Mucosa of descending colon (tissue), 3 donors: ENCODE results near the gene FLAD1. TPM values are rescaled to one million over a fixed set of nuclear protein-coding genes. Genes with fewer than 3 reads are reported as not detected.

ENCODE experiments used
- ATAC-seq: fragments of 200-7000 bp; cut with Tn5 transposase; one replicate; pipeline ENCODE4 v1.9.1; 2020; ENCODE audit warnings: mild to moderate bottlenecking, moderate library complexity
- DNase-seq, 3 donors: peaks; one replicate each; pipeline ENCODE4 v3.0.0-alpha.2; 2020
- H3K36me3 ChIP-seq: fragments of 200-600 bp; one replicate; pipeline ENCODE4 v1.8.0; 2021; ENCODE audit warnings: low read depth, mild to moderate bottlenecking
- H3K4me1 ChIP-seq: fragments of 200-600 bp; one replicate; pipeline ENCODE4 v1.8.0; 2021; ENCODE audit warnings: low read depth, mild to moderate bottlenecking
- H3K4me3 ChIP-seq: fragments of 200-600 bp; one replicate; pipeline ENCODE4 v1.8.0; 2021; ENCODE audit warnings: mild to moderate bottlenecking
- H3K9me3 ChIP-seq: fragments of 200-600 bp; one replicate; pipeline ENCODE4 v1.8.0; 2021; ENCODE audit warnings: mild to moderate bottlenecking
- intact Hi-C, 2 donors: fragments of 100-400 bp; cut with DNase I in 1 of 2; cut with micrococcal nuclease in 1 of 2; formaldehyde crosslinking; loops; one replicate each; pipeline versions ENCODE4 v1.11.0 to v1.11.1; 2022; cut with DNase I, micrococcal nuclease
- microRNA-seq: library from miRNA; unstranded; fragments of <30 nt; microRNA quantifications from one replicate; pipeline ENCODE4, GENCODE V29; 2019
- total RNA-seq, 3 donors: library from RNA; stranded (reverse); fragmentation: NEBNext Ultra II Directional in 2 of 3; extraction: Animal tissue kit (Norgen Biotek cat#: 25700) in 2 of 3; gene quantifications; one replicate each; pipeline versions ENCODE4 v1.2.1 to v1.2.4, GENCODE V29; 2021 to 2023
- TF ChIP-seq, protein P1 (sequence below): fragments of 200-600 bp; IDR thresholded peaks from one replicate; pipeline ENCODE4 v1.8.0; 2022; ENCODE audit warnings: antibody characterized with exemption, mild to moderate bottlenecking
- donor health status: DM: no; HTN: no; CAD: no; lungs with moderate emphysema.
- donor health status: DM: no; HTN: no; CAD: no.
- donor health status: DM: no; HTN: yes; CAD: no.

The FLAD1 gene
- total RNA-seq, 3 donors from 2014 or later: 28.4 to 40.4 (median 31.2) TPM

DNA sequence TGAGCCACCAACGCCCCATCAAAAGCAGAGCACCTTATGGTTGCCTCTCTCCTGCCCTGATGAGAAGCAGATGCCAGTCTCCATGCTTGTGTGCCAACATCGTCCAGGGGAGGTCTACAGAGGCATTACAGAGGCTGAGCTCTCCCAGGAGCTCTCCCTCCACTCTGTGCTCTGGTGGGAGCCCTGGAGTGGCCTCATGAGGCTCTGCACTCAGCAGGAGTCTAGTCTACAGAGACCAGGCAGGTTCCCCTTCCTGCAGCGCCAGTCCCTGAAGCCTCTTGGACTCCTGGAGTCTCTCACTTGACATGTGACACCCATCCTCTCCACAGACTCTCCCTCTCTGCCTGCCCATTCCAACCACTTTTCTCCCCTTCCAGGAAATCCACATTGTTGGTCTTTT, 53.9 kb downstream of the FLAD1 start:
- Histone ChIP-seq H3K4me1 (peaks cover 15% of the 10 kb centered on the region), H3K9me3 (no peaks in the 10 kb centered on the region), H3K4me3 (no peak overlapping the region), H3K36me3 (no peaks in the 10 kb centered on the region)
- no peak for ATAC-seq
- no peak for DNase-seq
- TF ChIP-seq, protein P1, sequence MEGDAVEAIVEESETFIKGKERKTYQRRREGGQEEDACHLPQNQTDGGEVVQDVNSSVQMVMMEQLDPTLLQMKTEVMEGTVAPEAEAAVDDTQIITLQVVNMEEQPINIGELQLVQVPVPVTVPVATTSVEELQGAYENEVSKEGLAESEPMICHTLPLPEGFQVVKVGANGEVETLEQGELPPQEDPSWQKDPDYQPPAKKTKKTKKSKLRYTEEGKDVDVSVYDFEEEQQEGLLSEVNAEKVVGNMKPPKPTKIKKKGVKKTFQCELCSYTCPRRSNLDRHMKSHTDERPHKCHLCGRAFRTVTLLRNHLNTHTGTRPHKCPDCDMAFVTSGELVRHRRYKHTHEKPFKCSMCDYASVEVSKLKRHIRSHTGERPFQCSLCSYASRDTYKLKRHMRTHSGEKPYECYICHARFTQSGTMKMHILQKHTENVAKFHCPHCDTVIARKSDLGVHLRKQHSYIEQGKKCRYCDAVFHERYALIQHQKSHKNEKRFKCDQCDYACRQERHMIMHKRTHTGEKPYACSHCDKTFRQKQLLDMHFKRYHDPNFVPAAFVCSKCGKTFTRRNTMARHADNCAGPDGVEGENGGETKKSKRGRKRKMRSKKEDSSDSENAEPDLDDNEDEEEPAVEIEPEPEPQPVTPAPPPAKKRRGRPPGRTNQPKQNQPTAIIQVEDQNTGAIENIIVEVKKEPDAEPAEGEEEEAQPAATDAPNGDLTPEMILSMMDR: no peak
- intact Hi-C loops: no loop called here

GRCh38 chr1:155037851-155038441, 54.8 kb downstream of the FLAD1 start:
- TF ChIP-seq, protein P1: no peak
- peaks cover 17% of the 10 kb centered on the region for H3K4me1 ChIP-seq
- no peak overlapping the region for H3K4me3 ChIP-seq
- DNase-seq (peak in 2 of 3 donors; percentile 55 to 63), ATAC-seq (peak; percentile 65)
- intact Hi-C loops: no loop called here
- no peaks in the 10 kb centered on the region for H3K9me3 ChIP-seq
- no peaks in the 10 kb centered on the region for H3K36me3 ChIP-seq

DNA sequence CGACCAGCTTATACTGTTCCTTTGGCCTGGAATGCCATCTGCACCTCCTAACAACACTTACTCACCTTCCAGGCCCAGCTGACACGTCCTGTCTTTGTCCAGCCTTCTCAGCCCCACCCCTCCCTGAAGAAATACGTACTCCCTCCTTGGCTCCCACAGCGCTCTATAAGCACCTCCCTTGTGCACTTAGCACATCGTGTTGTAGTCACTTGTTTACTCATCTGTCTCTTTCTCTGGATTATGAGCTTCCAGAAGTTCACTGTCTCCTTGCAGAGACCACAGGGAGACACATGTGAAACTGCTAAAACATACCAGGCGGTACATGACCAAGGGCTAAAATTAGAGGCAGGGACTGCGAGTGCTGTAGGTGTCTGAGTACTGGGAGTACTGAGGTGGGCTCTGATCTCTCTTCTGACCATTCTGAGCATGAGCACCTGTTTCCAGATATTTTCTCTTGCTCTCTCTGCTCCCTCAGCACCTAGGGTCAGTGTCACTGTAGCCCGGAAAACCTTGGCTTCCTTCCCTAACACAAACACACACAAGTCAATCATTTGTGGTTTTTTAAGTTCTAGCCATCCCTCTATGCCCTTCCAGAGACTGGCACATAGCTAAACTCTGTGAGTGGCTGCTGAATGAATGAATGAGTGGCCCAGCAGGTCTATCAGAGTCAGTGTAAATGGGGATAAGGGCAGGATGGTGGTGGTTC, 55.6 kb downstream of the FLAD1 start:
- TF ChIP-seq, protein P1: no peak
- ATAC-seq: peak; percentile 92
- Histone ChIP-seq H3K4me1 (peaks cover 20% of the 10 kb centered on the region), H3K9me3 (no peaks in the 10 kb centered on the region), H3K4me3 (no peak overlapping the region), H3K36me3 (no peaks in the 10 kb centered on the region)
- DNase-seq: peak in 2 of 3 donors; percentile 64 to 76
- intact Hi-C loops: no loop called here

DNA sequence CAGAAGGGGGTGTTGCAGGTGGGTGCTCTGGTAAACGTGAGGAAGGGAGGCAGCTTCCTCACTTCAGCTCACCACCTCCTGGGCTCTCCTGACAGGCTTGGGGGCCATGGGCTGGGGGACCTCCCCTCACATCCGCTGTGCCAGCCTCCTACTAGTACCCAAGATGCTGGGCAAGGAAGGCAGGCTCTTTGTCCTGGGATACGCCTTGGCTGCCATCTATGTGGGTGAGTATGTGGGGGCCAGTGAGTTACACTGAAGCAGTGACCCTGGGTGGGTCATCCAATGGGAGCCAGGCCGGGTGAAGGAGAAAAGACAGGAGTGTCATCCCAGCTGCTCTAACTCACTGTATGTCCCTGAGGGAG, 56.1 kb downstream of the FLAD1 start:
- DNase-seq: no peak
- Histone ChIP-seq H3K36me3 (no peaks in the 10 kb centered on the region), H3K4me3 (no peak overlapping the region), H3K4me1 (peaks cover 25% of the 10 kb centered on the region), H3K9me3 (no peaks in the 10 kb centered on the region)
- TF ChIP-seq, protein P1: no peak
- intact Hi-C loops: no loop called here
- no peak for ATAC-seq

DNA sequence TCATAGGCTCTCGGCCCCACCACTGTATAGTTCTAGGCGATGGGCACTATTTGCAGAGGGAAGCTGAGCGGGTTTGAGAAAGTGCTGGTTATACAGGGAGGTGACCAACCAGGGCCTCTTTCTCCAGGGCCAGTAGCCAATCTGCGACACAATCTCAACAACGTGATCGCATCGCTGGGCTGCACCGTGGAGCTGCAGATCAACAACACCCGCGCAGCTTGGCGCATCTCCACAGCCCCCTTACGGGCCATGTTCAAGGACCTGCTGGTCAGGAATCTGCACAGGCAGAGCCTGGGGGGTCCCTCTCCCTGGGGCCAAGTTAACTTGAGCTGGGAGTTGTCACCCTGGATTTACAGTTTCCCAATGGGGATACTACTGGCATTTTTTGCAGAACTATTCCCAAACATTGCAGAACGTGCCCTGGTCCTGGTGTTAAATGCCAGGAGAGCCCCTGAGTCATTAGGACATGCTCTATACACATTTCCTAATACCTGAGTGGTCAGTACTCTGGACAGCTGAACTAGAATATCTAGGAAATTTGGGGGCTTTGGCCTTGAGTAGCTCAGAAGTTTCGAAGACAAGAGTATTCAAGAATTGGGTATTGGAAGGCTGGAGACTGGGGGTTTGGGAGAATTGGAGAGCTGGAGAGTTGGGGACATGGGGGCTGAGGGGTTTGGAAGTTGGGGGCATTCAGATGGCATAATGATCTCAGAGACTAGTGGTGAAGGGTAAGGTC, 57.4 kb downstream of the FLAD1 start:
- intact Hi-C loops: no loop called here
- TF ChIP-seq, protein P1: no peak
- no peak for DNase-seq
- H3K4me3 ChIP-seq: no peak overlapping the region
- H3K36me3 ChIP-seq: no peaks in the 10 kb centered on the region
- no peaks in the 10 kb centered on the region for H3K9me3 ChIP-seq
- ATAC-seq: no peak
- peaks cover 34% of the 10 kb centered on the region for H3K4me1 ChIP-seq

Small RNA genes lying within 50 kb of the gene (microRNA-seq; reads per million reads assigned to microRNA genes)
- gene MIR4258: not detected

Other genes starting within 250 kb of the FLAD1 start
- gene KCNN3, start 113.1 kb upstream of the FLAD1 start, total RNA-seq: 10 to 100 TPM in 1 of 3 donors, 1 to 10 TPM in 2; 1.5 to 19.3 (median 2.0) TPM
- gene PMVK, start 46.6 kb upstream of the FLAD1 start, total RNA-seq: 10 to 100 TPM; 28.4 to 37.6 (median 35.8) TPM
- 100 to 1,000 TPM in 1 of 3 donors, 10 to 100 TPM in 2; 35.6 to 146 (median 49.4) TPM for gene PBXIP1, start 27.2 kb upstream of the FLAD1 start, total RNA-seq
- 10 to 100 TPM; 22.8 to 34.3 (median 25.8) TPM for gene PYGO2, start 21.6 kb upstream of the FLAD1 start, total RNA-seq
- gene SHC1, start 12.6 kb upstream of the FLAD1 start, total RNA-seq: 100 to 1,000 TPM in 2 of 3 donors, 10 to 100 TPM in 1; 92.7 to 130 (median 122) TPM
- gene CKS1B, start 8.7 kb upstream of the FLAD1 start, total RNA-seq: 10 to 100 TPM; 26.8 to 52.4 (median 29.3) TPM
- gene LENEP, start 10.2 kb downstream of the FLAD1 start, total RNA-seq: under 1 TPM in 2 of 3 donors, not detected in 1; 0.60 to 0.76 TPM
- 100 to 1,000 TPM; 175 to 313 (median 255) TPM for gene ZBTB7B, start 19.5 kb downstream of the FLAD1 start, total RNA-seq
- 1 to 10 TPM; 1.7 to 3.3 (median 2.3) TPM for gene DCST2, start 50.4 kb downstream of the FLAD1 start, total RNA-seq
- under 1 TPM in 2 of 3 donors, not detected in 1; 0.19 to 0.20 TPM for gene DCST1, start 50.5 kb downstream of the FLAD1 start, total RNA-seq
- gene ADAM15, start 68.0 kb downstream of the FLAD1 start, total RNA-seq: 100 to 1,000 TPM in 1 of 3 donors, 10 to 100 TPM in 2; 71.8 to 148 (median 79.7) TPM
- gene EFNA4, start 80.4 kb downstream of the FLAD1 start, total RNA-seq: 10 to 100 TPM; 12.3 to 27.2 (median 26.4) TPM
- 10 to 100 TPM in 1 of 3 donors, 1 to 10 TPM in 2; 2.1 to 17.4 (median 5.6) TPM for gene EFNA3, start 95.5 kb downstream of the FLAD1 start, total RNA-seq
- 100 to 1,000 TPM in 2 of 3 donors, 10 to 100 TPM in 1; 46.3 to 198 (median 110) TPM for gene EFNA1, start 144.5 kb downstream of the FLAD1 start, total RNA-seq
- gene SLC50A1, start 152.5 kb downstream of the FLAD1 start, total RNA-seq: 10 to 100 TPM; 38.7 to 95.8 (median 66.4) TPM
- 100 to 1,000 TPM in 1 of 3 donors, 10 to 100 TPM in 2; 76.3 to 106 (median 78.4) TPM for gene DPM3, start 157.2 kb downstream of the FLAD1 start, total RNA-seq
- gene KRTCAP2, start 190.0 kb downstream of the FLAD1 start, total RNA-seq: 100 to 1,000 TPM; 162 to 190 (median 176) TPM
- under 1 TPM; 0.26 to 0.76 (median 0.39) TPM for gene TRIM46, start 190.5 kb downstream of the FLAD1 start, total RNA-seq
- gene THBS3, start 224.6 kb downstream of the FLAD1 start, total RNA-seq: 10 to 100 TPM; 22.4 to 35.9 (median 33.9) TPM
- gene MTX1, start 225.4 kb downstream of the FLAD1 start, total RNA-seq: 10 to 100 TPM; 26.1 to 41.1 (median 35.6) TPM